Myocyte (in vitro differentiated cells): ENCODE data around the gene PRPH. TPM values are rescaled to one million over a fixed set of nuclear protein-coding genes. Genes with fewer than 3 reads are reported as not detected.
"Not testable (repeated sequence)": the region's sequence is repeated elsewhere in the genome, so short reads cannot be mapped to it uniquely, and the experiment has no call there.

Experiments
- DNase-seq: peaks from one replicate; pipeline ENCODE4 v3.0.0-alpha.2; 2012; ENCODE audit warnings: low read depth
- total RNA-seq: library from RNA; depleted of rRNA; stranded (reverse); fragments of >200 nt; gene quantifications from 2 replicates; pipeline ENCODE4 v1.2.3, GENCODE V29; 2014

Gene PRPH
- total RNA-seq, 1 donor from 2014 or later, result not detected

- peak; percentile 76 for DNase-seq
Observed at GRCh38 chr12:49276304-49277290, 18.4 kb upstream of the PRPH start.

- no peak for DNase-seq
Observed at GRCh38 chr12:49277466-49277865, 17.5 kb upstream of the PRPH start.

GRCh38 chr12:49279706-49280159 is 15.2 kb upstream of the PRPH start:
- DNase-seq, result no peak

DNA sequence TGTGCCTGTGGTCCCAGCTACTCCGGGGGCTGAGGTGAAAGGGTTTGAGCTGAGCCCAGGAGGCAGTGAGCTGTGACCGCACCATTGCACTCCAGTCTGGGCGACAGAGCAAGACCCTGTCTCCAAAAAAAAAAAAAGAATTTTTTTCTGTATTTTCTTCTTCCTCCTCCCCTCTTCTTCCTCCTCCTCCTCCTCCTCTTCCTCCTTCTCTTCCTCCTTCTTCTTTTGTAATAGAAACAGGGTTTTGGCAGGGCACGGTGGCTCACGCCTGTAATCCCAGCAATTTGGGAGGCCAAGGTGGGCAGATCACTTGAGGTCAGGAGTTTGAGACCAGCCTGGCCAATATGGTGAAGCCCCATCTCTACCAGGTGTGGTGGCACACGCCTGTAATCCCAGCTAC is 14.4 kb upstream of the PRPH start:
- not testable (repeated sequence) for DNase-seq

DNA sequence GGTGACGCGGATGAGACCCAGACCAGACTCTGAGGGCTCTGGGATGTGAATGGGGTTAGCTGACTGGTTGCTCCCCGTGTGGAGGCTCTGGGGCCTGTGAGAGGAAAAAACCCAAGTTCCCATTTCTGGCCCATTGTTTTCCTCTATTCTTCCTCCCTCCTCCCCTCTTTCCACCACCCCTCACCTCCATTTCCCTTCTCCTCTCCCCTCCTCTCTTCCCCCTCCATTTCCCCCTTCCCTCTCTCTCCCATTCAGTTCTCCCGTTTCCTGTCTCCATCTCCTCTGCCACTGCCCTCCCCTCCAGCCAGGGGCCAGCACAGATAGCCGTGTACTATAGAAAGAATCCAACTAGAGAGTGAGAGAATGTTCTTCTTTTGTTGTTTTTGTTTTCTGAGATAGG is 12.6 kb upstream of the PRPH start:
- DNase-seq, result no peak

DNA sequence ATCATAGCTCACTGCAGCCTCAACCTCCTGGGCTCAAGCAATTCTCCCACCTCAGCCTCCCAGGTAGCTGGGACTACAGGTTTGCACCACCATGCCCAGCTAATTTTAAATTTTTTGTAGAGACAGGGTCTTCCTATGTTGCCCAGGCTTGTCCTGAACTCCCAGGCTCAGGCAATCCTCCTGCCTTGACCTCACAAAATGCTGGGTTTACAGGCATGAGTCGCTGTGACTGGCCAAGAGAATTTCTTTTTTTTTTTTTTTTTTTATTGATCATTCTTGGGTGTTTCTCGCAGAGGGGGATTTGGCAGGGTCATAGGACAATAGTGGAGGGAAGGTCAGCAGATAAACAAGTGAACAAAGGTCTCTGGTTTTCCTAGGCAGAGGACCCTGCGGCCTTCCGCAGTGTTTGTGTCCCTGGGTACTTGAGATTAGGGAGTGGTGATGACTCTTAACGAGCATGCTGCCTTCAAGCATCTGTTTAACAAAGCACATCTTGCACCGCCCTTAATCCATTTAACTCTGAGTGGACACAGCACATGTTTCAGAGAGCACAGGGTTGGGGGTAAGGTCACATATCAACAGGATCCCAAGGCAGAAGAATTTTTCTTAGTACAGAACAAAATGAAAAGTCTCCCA is 12.1 kb upstream of the PRPH start:
- DNase-seq, result not testable (repeated sequence)

- peak; percentile 94 for DNase-seq
Observed at GRCh38 chr12:49283541-49284429, 11.2 kb upstream of the PRPH start.

DNA sequence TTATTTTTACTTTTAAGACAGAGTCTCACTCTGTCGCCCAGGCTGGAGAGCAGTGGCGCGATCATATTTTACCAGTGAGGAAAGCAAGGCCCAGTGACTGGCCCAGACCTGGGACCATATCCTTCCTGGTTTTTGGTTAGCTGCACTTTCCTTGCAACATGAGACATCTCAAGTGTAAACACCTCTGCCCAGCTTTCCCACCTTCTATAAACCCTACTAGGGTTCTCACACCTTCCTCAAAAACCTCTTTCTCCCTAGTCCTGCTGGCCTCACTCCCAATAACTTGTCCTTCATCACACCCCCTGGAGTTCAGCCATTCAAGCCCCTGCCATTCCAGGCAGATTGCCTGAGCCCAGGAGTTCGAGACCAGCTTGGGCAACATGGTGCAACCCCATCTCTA is 10.3 kb upstream of the PRPH start:
- DNase-seq, result no peak

DNA sequence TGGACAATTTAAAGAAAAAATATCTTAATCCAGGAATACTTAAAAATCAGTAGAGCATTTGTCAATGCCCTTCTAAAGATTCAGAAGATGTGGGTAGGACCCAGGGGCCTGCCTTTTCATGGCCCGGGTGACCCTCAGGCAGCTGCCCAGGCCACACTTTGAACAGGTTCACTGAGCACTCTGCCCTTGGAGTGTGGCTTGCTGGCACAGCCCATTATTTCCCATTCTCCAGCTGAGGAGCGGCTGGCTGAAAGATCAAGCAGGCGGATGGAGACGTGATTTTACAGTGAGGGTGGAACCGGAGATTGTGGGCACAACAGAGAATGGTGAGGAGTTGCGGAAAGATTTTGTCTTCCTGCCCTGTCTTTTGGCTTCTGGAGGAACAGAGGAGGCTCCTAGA is 7.1 kb upstream of the PRPH start:
- DNase-seq, result peak; percentile 71

GRCh38 chr12:49288412-49288853 is 6.5 kb upstream of the PRPH start:
- DNase-seq, result peak; percentile 78

DNA sequence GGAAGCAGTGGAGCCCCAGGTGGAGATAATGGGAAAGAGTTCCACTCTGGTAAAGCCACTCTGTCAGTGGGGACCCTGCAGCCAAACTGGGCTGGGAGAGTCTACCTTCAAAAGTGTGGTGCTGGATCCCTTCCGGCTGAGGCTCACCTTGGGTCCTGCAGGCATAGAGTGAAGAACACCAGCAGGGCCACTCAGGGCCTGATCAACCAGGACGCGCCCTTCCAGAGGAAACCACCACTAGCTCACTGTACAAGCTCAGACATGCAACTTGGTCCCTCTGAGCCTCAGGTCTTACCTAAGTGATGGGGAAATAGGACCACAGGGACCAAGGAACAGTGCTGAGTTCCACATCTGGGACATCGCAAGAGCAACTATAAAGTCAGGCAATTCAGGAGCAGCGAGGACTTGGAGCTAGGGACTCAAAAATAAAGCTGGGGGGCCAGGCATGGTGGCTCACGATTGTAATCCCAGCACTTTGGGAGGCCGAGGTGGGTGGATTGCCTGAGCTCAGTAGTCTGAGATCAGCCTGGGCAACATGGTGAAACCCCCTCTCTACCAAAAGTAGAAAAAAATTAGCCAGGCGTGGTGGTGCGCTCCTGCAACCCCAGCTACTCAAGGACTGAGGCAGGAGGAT is 5.9 kb upstream of the PRPH start:
- DNase-seq, result no peak

DNA sequence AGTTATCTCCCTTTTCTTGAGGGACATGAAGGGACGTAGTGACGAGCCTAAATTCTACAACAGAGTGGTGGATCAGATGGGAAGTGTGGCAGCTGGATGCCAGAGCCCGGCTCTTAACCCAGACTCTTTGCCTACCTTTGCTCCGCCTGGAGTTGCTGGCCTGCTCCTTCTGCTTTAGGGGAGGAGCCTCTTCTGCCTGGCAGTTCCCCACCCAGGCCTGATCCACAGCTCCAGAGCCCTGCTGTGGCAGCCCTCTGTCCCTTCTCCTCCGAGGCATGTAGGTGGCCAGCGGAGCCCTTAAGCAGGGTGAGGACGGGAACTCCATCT is 2.3 kb upstream of the PRPH start:
- no peak for DNase-seq

- no peak for DNase-seq
Observed at GRCh38 chr12:49293056-49293956, 1.6 kb upstream of the PRPH start.

DNA sequence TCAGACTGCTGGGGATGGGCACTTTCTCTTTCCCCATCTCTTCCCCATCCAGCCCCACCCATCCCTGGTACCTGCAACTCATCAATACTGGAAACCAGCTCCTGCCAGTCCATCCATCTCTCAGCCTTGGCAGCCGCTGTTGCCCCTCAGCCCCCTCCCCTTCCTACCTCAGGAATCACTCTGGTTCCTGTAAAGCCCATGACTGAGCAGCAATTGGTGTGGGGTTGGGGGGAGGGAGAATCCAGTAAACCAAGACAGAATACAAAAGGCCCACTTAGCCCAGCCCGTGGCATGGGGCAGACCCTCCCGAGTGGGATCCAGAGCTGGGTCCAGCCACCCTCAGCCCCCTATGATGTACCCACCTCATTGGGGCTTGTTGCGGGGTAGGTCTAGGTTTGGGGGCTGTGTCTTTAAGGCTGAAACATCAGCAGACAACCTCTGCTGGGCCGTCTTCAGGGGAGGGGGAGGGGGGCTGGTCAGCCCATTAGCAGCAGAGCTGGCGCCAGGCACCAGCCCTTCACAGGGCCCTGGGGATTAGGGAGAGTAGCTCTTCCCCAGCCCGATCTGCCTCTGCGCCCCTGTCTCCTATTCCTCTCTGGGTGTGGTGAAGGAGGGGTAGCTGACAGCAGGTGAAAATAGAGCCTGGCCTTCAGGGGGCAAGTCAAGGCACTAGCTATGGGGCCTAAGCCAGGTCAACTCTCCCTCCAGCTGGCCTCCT is 702 bp upstream of the PRPH start:
- DNase-seq, result no peak

- no peak for DNase-seq
Observed at GRCh38 chr12:49294804-49295081, 204 bp upstream of the PRPH start.

DNA sequence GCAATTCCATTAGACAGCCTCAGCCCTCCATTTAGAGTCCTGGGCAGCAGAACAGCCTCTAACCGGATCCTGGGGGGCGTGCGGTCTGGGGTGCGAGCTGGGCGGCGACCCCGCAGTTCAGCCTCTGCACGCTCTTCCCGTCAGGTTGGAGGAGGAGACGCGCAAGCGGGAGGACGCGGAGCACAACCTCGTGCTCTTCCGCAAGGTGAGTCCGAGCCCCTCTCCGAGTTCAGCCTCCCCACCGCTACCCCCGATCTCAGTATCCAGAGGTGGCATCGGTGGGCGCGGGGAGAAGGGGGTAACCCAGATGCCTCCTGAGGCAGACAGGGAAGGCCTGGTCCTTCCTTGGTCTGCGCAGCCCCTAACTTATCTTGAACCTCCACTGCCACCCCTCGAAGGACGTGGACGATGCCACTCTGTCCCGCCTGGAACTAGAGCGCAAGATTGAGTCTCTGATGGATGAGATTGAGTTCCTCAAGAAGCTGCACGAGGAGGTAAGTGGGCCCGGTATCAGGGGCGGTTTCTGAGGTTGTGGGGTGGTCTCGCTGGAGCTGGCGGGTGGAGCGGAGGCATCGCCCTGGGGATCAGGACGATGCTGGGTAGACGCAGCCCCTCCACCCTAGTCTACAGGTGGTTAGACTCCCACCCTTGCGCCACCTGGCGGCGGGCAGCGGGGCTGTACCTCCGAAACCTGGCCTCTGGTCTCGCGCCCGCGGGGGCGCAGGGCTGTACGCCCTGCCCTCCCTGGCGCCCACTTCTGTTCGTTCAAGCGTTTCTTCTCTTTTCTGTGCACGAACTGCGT is 1.3 kb downstream of the PRPH start:
- DNase-seq, result no peak

DNA sequence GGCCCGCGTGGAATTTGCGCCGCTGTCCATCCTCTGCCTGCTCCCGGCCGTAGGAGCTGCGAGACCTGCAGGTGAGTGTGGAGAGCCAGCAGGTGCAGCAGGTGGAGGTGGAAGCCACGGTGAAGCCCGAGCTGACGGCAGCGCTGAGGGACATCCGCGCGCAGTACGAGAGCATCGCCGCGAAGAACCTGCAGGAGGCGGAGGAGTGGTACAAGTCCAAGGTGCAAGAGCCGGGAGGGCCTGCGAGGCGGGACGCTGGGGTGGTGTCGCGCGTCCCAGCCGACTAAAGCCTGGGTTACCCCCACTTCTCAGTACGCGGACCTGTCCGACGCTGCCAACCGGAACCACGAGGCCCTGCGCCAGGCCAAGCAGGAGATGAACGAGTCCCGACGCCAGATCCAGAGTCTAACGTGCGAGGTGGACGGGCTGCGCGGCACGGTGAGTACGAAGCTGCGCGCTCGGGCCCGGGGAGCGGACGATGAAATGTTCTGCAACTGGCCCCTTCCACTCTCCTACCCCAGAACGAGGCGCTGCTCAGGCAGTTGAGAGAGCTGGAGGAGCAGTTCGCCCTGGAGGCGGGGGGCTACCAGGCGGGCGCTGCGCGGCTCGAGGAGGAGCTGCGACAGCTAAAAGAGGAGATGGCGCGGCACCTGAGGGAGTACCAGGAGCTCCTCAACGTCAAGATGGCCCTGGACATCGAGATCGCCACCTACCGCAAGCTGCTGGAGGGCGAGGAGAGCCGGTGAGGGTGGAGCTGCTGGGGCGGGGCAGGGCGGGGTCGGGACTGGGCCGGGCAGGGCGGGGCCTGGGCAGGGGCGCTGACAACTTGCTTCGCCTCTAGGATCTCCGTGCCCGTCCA is 2.1 kb downstream of the PRPH start:
- no peak for DNase-seq

DNA sequence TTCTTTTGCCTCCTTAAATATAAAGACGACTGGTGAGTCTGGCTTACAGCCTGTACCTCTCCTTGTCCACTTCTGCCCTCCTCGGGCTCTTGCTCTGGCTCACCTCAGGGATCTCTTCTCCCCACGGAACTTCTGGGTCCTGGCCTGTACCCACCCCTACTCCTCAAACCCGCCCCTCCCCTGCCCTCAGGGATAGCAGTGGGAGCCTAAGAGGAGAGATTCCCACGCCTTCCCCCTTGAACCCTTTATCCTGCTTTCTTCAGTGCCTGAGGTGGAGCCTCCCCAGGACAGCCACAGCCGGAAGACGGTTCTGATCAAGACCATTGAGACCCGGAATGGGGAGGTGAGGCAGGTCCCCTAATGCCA is 2.7 kb downstream of the PRPH start:
- no peak for DNase-seq
